Caki2 (cell line): Measurements from ENCODE around the gene CABYR. TPM values are rescaled to one million over a fixed set of nuclear protein-coding genes. Genes with fewer than 3 reads are reported as not detected.
"Not testable (repeated sequence)": the region's sequence is repeated elsewhere in the genome, so short reads cannot be mapped to it uniquely, and the experiment has no call there.

Source experiments
- DNase-seq: peaks from one replicate; pipeline ENCODE4 v3.0.0-alpha.2; 2015; ENCODE audit warnings: low read depth
- in situ Hi-C: cut with HindIII; loops from 2 replicates; pipeline ENCODE4 v1.10.0; 2016; ENCODE audit warnings: low sequenced_read_pairs, low pct_unique_long_range_greater_than_20kb, mixed read lengths
- total RNA-seq: library from RNA; depleted of rRNA; stranded (reverse); fragments of >200 nt; shearing (Covaris generic); gene quantifications from 2 replicates; pipeline ENCODE4 v1.2.3, GENCODE V29; 2014; ENCODE audit warnings: low replicate concordance

CABYR gene
- total RNA-seq, 1 experiment from 2014 or later = 12.3 TPM

DNA sequence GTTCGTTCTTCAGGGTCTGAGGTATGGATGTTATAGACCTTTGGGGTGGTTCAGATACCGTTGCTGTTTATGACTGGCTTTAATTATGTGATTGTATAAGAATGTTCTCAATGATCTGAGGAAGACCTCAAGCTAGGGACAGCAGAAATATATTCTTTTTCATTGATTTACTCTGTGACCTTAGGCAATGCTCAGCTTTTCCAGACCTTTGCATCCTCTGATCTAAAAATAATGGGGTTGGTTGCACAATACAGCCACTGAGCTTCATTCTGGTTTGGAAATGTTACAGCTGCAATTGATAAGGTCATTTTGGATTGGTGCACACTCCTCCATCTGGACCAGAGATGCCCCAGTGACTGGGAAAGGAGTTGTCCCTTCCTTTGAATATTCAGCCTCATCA is 17.2 kb upstream of the CABYR start:
- in situ Hi-C loops = no loop called here

DNA sequence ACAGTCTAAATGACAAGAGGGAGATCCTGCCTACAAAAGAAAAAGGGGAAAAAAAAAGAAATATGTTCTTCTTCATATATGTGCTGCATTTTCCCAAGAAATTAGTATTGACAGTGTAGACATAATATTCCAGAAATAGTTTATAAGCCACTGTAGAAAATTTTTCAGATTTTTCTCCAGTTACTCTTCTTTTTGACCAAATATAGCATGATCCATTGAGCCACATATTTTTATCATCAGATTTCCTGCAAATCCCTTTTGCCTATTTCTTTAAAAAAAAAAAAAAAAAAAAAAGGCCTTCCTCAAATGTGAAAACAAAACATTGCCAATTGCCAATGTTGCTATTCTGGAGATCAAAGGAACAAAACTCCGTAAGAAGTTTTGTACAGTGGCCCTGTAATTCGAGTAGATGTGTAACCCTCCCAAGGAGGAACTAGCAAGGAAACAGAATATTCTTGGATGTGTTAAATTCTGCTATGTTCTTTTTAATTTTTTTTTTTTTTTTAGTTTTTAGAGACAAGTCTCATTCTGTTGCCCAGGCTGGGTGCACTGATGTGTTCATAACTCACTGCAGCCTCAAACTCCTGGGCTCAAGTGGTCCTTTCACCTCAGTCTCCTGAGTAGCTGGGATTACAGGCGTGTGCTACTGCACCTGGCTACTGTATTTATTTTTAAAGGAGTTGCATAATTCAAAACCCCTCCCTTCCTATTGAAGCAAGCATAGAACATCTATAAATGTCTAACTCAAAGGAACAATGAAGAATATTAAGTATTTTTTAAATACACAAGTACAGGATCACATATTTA is 12.5 kb upstream of the CABYR start:
- in situ Hi-C loops = no loop called here
- DNase-seq = no peak

More for the DNA sequence above, 17.2 kb upstream of the CABYR start:
- DNase-seq = no peak

DNA sequence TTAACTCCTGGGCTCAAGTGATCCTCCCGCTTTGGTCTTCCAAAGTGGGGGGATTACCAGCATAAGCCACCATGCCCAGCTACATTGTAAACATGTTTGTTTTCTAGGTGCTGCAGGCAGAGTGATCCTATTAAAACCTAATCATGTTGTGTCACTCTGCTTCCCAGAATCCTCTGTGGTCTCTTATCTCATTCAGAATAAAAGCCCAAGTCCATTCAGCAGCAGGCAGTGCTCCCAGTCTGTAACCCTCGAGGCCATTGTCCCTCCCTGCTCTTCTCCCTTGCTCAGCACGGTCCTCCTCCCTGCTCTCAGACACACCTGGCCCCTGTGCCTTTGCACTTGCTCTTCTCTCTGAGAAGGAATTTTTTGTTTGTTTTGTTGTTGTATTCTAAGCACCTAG is 11.1 kb upstream of the CABYR start:
- in situ Hi-C loops = no loop called here
- no peak for DNase-seq

DNA sequence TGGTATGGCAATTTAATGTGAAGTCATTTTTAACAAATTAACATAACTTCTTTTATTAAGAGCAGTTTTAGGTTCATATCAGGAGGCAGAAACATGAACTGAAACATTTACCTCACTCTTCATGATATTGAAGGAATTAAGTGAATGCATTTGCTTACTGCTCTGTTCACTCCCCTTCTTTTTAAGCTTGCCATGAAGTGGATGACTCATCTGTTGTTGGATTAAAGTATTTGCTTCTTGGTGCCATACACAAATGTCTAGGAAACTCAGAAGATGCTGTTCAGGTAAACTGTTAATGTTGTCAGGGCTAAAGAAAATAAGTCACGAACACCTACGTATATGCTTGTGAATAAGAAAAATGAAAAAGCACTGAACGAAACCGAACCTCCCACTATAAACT is 10.2 kb upstream of the CABYR start:
- in situ Hi-C loops = no loop called here

DNA sequence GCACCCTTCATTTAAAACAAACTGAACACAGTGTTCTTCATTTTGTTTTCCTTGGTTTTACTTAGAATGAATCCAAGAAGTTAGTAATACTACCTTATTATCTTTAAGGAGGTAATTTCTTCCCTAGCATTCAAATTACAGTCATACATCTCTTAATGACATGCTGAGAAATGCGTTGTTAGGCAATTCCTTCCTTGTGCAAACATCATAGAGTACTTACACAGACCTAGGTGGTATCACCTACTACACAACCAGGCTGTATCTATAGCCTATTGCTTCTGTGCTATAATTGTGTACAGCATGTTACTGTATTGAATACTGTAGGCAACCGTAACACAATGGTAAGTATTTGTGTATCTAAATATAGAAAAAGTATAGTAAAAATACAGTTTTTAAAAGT is 8.4 kb upstream of the CABYR start:
- in situ Hi-C loops = no loop called here
- DNase-seq = no peak

More for the DNA sequence above, 10.2 kb upstream of the CABYR start:
- no peak for DNase-seq

DNA sequence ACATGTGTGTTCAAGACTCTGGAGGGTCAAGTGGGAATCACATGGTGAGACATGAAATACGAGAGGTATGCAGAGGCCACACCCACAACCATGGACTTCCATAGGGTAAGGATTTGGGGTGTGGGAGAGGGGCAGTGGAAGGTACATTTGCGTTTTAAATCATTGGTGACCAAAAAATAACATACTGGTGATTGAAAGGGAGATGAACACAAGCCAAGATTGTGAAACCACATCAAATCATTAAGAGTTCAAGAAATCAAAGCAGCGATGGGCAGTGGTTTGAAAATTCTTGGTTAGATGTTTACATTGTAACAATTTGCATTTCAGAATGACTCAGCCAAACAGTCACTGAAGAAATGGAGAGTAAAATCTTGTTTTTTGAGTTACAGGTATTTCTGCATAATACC is 1.9 kb upstream of the CABYR start:
- peak; percentile 75 for DNase-seq
- in situ Hi-C loops = no loop called here

DNA sequence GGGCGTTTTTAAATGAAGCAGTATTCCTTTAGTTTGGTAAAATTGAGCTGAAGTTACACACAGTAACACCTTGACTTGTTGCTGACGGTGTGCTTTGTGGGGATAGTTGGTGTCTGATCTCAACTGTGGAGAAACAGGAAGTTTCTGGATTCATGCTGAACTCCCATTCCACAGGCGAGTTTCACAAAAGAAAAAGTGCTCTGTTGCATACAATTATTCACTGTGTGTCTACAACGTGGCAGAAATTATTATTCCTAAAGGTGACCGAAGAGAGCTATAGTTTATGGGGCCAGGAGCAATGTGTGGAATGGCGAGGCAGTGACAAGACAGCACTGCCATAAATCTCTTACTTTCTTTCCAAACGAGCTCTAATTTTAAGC is 463 bp upstream of the CABYR start:
- in situ Hi-C loops = no loop called here
- DNase-seq = no peak

DNA sequence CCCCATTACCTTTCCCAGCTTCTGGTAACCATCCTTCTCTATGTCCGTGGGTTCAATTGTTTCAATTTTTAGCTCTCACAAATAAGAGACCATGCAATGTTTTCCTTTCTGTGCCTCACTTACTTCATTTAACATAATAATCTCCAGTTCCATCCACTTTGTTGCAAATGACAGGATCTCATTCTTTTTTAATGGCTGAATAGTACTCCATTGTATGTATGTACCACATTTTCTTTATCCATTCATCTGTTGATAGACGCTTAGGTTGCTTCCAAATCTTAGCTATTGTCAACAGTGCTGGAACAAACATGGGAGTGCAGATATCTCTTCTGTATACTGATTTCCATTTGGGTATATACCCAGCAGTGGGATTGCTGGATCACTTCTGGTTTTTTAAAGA is 1.8 kb downstream of the CABYR start:
- in situ Hi-C loops = no loop called here
- DNase-seq = no peak

DNA sequence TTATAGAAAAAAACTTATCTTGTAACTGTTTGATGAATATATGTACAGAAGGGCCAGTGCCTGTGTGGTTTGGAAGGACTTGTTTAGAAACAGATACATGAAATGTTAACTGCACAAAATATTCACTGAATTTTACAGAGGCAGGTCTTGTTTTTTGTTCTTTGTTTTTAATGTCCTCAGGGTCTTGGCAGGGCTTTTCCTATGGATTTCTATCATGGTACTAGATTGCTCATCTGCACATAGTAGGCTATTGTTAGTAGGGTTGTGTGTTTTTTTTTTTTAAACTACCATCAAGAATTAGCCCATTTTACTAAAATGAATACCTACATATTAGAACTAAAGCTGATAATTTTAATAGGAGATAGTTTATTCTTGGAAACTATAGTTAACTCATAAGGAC is 3.5 kb downstream of the CABYR start:
- in situ Hi-C loops = no loop called here
- no peak for DNase-seq

DNA sequence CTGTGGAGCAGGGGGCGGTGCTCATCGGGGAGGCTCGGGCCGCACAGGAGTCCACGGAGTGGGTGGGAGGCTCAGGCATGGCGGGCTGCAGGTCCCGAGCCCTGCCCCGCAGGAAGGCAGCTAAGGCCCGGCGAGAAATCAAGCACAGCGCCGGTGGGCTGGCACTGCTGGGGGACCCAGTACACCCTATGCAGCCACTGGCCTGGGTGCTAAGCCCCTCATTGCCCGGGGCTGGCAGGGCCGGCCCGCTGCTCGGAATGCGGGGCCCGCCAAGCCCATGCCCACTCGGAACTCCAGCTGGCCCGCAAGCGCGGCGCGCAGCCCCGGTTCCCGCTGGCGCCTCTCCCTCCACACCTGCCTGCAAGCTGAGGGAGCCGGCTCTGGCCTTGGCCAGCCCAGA is 10.7 kb downstream of the CABYR start:
- DNase-seq, in situ Hi-C loops: not testable (repeated sequence)

DNA sequence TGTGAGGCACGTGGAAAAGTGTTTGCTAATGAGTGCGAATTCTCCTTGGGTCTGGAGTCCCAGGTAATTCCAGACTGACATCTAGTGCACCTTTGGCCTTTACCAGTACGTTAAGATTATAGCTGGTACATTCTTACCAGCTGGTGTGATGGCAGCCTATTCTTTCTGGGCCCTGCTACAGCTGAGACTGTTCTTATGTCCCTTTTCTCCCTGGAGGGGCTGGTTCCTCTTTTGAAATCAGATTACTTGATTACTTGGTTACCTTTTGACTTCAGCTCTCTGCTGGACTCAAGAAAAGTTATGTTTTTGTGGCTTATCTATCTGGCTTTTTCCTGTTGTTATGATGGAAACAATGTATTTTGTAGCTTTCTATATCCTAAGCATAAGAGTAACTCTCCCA is 14.5 kb downstream of the CABYR start:
- in situ Hi-C loops = no loop called here
- no peak for DNase-seq

DNA sequence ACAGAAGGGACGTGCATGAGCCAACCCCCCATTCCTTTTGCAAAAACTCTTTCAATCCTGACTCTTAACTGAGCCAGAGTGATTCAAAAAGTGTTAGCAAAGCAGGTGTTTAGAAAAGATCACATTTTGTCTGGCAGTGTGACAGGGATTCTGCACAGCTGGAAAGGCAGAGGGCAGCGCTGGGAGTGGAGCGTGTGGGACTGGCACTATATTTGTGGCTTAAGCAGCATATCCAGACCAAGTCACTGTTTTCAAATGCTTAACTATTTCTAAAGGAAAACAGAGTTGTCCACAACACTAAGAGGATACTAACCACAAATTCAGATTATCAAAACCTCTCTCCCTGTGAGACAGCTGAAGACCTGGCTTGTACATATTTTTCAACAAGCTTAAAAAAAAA is 19.0 kb downstream of the CABYR start:
- in situ Hi-C loops = no loop called here

DNA sequence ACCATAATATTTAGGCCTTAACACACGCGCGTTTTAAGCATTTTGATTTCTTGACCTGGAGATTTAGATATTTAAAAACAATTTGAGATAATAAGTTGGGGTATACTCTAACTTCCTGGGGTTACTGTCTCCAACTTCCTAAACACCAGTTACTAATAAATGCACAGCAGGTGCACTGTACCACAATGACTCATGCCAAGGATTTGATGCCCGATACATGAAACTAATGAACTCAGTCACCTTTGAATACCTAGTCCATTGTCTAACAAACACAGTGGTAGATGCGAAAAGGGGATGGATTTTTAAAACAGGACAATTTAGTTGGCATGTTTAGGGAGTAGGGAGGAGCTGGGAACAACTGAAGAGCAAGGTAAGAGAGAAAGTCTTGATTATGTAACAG is 21.2 kb downstream of the CABYR start:
- in situ Hi-C loops = no loop called here
- no peak for DNase-seq

More for the DNA sequence above, 19.0 kb downstream of the CABYR start:
- no peak for DNase-seq

DNA sequence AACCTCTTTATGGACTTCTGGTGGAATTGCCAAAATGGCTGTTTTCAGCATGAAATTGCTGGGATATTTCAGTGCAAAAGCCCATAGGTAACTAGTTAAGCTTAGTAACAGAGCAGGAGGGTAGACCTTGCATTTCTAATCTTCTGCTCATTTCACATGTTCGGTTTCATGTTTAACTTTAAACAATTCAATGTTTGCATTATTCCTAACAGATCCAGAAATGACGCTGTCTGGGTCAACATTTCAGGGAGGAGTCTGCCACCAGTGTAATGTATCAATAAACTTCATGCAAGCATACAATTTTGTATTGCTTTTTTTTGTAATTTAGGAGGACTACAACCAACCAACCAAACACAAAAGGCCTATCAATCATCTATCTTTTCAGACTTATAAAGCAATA is 22.4 kb downstream of the CABYR start:
- no peak for DNase-seq
- in situ Hi-C loops = no loop called here

DNA sequence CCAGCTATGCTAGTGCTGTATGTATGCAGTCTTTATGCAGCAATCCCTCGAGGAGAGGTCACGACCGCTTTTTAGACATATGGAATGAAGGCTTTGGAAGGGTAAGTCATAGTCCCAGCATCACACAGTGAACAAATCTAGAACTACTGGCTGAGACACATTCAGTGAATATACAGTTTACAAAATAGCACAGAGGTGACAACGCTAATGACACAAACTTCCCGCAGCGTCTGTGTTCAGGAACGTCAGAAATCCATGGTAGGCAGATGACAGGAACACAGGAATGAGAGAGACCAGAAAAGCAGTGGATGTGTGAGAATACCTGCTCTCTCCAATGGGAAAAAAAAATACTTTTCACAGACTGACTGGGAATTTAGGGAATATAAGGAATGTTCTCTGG is 29.6 kb downstream of the CABYR start:
- no peak for DNase-seq
- in situ Hi-C loops = no loop called here

DNA sequence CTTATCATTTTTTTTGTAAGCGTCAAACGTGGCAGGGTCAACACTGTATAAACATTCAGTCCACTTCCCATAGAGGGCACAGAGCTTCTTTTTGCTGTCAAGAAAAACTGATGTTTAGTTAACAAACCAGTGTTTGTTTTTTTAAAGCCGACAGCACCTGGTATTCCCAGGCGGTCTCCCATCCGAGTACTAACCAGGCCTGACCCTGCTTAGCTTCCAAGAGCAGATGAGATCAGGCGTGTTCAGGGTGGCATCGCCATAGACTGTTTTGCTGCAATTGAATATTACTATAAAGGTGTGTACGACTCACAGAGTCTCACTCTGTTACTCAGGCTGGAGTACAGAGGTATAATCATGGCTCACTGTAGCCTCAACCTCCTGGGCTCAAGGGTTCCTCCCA is 31.5 kb downstream of the CABYR start:
- DNase-seq = no peak
- in situ Hi-C loops = no loop called here

DNA sequence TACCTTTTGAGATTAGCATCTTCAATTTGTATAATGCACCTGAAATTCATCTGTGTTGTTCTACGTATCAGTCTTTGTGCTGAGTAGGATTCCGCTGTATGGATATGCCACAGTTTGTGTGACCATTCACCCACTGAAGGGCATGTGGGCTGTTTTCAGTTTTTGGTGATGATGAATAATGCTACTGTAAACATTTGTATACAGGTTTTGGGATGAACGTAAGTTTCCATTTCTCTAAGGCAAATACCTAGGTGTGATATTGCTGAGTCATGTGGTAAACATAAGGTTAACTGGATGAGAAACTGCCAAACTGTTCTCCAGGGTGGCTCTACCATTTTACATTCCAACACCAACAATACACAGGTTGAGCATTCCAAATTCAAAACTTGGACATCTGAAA is 35.1 kb downstream of the CABYR start:
- in situ Hi-C loops = no loop called here

DNA sequence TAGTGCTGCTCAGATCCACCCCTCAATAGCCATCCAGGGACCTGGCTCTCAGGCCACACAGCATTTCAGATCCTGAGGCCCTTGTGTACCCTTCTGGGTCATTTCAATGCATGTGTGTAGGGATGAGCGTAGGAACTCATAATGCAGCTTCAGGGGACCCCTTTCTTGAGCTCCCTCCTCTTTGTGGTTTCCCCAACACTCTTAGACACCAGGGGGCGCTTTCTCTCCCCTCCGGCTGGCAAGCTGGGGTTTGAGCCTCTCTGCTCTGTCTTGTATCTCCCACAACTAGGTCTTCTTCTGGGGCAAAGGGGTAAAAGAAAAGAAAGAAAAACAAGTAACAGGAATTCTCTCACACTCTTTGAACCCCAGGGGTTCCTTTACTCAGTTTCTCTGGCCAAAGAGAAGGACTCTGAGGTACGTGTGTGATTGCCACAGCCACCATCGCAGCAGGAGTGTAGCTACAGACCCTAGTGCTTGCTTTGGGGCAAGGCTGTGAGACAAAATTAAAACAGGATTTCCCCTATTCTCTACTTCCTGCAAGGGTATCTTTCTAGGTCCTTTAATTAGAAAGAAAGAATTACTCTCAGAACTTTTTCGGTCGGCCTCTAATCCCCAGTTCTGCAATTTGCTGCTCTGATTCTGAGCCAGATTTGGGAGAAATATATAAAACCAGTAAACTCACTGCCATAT is 38.0 kb downstream of the CABYR start:
- in situ Hi-C loops = no loop called here
- peak; percentile 20 for DNase-seq

More for the DNA sequence above, 35.1 kb downstream of the CABYR start:
- DNase-seq = no peak

DNA sequence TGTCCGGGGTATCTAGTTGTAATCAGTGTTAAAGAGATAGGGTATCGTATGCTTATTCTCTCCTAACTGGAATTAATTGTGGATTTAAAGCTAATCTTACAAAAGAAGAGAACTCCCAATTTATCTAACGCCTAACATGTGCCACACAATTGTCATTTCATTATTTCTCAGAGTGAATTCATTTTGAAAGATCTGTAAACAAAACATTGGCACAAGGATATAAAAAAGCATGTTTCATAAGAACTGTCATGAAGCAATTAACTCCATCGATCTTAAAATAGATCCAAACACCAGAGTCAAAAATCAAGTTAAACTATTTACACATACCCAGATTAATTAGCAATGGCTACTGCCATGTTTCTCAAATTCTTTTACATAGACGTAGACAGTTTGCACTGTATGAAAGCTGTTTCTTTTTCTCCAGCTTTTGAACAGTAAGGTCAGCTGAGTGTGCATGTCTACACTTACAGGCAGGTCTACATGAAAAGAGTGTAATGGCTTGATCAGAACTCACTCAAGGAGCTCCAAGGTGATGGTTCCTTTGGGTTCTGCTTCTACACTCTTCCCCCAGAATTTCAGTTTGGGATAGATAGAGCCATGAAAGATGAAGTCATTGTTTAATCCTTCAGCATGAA is 38.8 kb downstream of the CABYR start:
- in situ Hi-C loops = no loop called here
- no peak for DNase-seq
